PC-9 (cell line): ENCODE results near the gene TEP1.

ENCODE experiments used
- CTCF ChIP-seq: fragments of 200-600 bp; sonication (generic); conservative IDR thresholded peaks from 2 replicates; pipeline ENCODE4 v1.6.1; 2017; ENCODE audit warnings: mixed run types, antibody characterized with exemption, mild to moderate bottlenecking, moderate library complexity
- EZH2 ChIP-seq: fragments of 200-600 bp; sonication (generic); IDR thresholded peaks from 2 replicates; pipeline ENCODE4 v1.8.0; 2017; ENCODE audit warnings: antibody characterized with exemption, low read depth

GRCh38 chr14:20345366-20345765 is 67.9 kb downstream of the TEP1 start:
- no peak for TF ChIP-seq CTCF
- no peak for TF ChIP-seq EZH2
